SK-N-SH (cell line): ENCODE measurements around the gene COL26A1. TPM values are rescaled to one million over a fixed set of nuclear protein-coding genes. Genes with fewer than 3 reads are reported as not detected.

Experiments used
- CTCF ChIA-PET: fragments of 300-600, 350-600 bp; formaldehyde crosslinking; extraction: SDS; loops from one replicate; lab custom pipeline; 2021; lab: Yijun Ruan, JAX
- POLR2A ChIA-PET: fragments of 350-600 bp; sonication (Branson Sonifier 250); formaldehyde crosslinking; extraction: SDS; loops from one replicate; lab custom pipeline; 2020; ENCODE audit warnings: antibody characterized with exemption, inconsistent platforms; lab: Yijun Ruan, JAX
- DNase-seq: peaks from one replicate; pipeline ENCODE4 v3.0.0; 2012
- H2AFZ ChIP-seq: fragments of 200-600 bp; sonication (generic); 2 replicates; pipeline ENCODE4 v1.8.1; 2016; ENCODE audit warnings: antibody characterized with exemption, mild to moderate bottlenecking, low read depth
- H3F3A ChIP-seq: fragments of 200-600 bp; sonication (generic); replicated peaks from 2 replicates; pipeline ENCODE3; 2016; ENCODE audit warnings: antibody characterized with exemption, mild to moderate bottlenecking; ENCODE audit not compliant: insufficient read depth
- H3K27ac ChIP-seq, 2 experiments: fragments of 200-500 bp in 1 of 2; fragments of 200-600 bp in 1 of 2; sonication (Bioruptor generic) in 1 of 2; sonication (generic), shearing (Covaris generic) in 1 of 2; 2 replicates each; pipeline versions ENCODE4 v1.5.1 to v1.6.1; 2014 to 2016; ENCODE audit warnings: low read depth in 2 of 2, inconsistent platforms in 1 of 2, low read length in 1 of 2, mild to moderate bottlenecking in 1 of 2, mixed read lengths in 1 of 2
- H3K27me3 ChIP-seq: fragments of 200-600 bp; sonication (generic), shearing (Covaris generic); 2 replicates; pipeline ENCODE4 v1.6.1; 2016; ENCODE audit warnings: mixed run types; ENCODE audit not compliant: insufficient read depth
- H3K36me3 ChIP-seq, 2 experiments: fragments of 200-500 bp in 1 of 2; fragments of 200-600 bp in 1 of 2; sonication (Bioruptor generic) in 1 of 2; sonication (generic) in 1 of 2; replicated peaks in 1 of 2; 2 replicates each; pipeline versions ENCODE3 to v1.5.1; 2014 to 2016; ENCODE audit warnings: low read length in 1 of 2, mild to moderate bottlenecking in 1 of 2; ENCODE audit not compliant: insufficient read depth in 2 of 2, control insufficient read depth in 1 of 2
- H3K4me1 ChIP-seq, 2 experiments: fragments of 200-500 bp in 1 of 2; fragments of 200-600 bp in 1 of 2; sonication (Bioruptor generic) in 1 of 2; sonication (generic), shearing (Covaris generic) in 1 of 2; 2 replicates each; pipeline versions ENCODE4 v1.5.1 to v1.6.1; 2014 to 2016; ENCODE audit warnings: low read depth in 1 of 2, low read length in 1 of 2, mixed run types in 1 of 2; ENCODE audit not compliant: insufficient read depth in 2 of 2, control insufficient read depth in 1 of 2
- H3K4me2 ChIP-seq: fragments of 200-600 bp; sonication (generic), shearing (Covaris generic); 2 replicates; pipeline ENCODE4 v1.6.1; 2017; ENCODE audit warnings: mixed run types
- H3K4me3 ChIP-seq, 2 experiments: fragments of 200-500 bp in 1 of 2; fragments of 200-600 bp in 1 of 2; sonication (Bioruptor generic) in 1 of 2; sonication (generic), shearing (Covaris generic) in 1 of 2; 2 replicates each; pipeline versions ENCODE4 v1.5.1 to v1.8.1; 2014 to 2016; ENCODE audit warnings: low read depth in 2 of 2, inconsistent platforms in 1 of 2, low read length in 1 of 2, mild to moderate bottlenecking in 1 of 2, mixed read lengths in 1 of 2, moderate library complexity in 1 of 2
- H3K79me2 ChIP-seq: fragments of 200-600 bp; sonication (generic); 2 replicates; pipeline ENCODE4 v1.8.1; 2017; ENCODE audit warnings: mild to moderate bottlenecking; ENCODE audit not compliant: insufficient read depth
- H3K9ac ChIP-seq: fragments of 200-600 bp; sonication (generic); 2 replicates; pipeline ENCODE4 v1.6.1; 2017; ENCODE audit warnings: mixed run types
- H3K9me2 ChIP-seq: fragments of 200-600 bp; sonication (generic); 2 replicates; pipeline ENCODE4 v1.6.1; 2017; ENCODE audit warnings: mixed run types
- H3K9me3 ChIP-seq: fragments of 200-600 bp; sonication (generic); 2 replicates; pipeline ENCODE4 v1.6.1; 2017; ENCODE audit warnings: mixed run types, mild to moderate bottlenecking, moderate library complexity
- H4K20me1 ChIP-seq: fragments of 200-600 bp; sonication (generic); 2 replicates; pipeline ENCODE4 v1.6.1; 2017; ENCODE audit warnings: mild to moderate bottlenecking, mixed run types; ENCODE audit not compliant: insufficient read depth
- CHD2 ChIP-seq: fragments of 150-350 bp; IDR thresholded peaks from 2 replicates; pipeline ENCODE4 v1.6.1; 2018; ENCODE audit warnings: low read length; ENCODE audit not compliant: partially characterized antibody
- ELF1 ChIP-seq: IDR thresholded peaks from 2 replicates; pipeline ENCODE4 v1.4.0; 2012
- EP300 ChIP-seq, 2 experiments: IDR thresholded peaks; 2 replicates each; pipeline versions ENCODE4 v1.4.0 to v1.6.1; 2012; ENCODE audit warnings: borderline replicate concordance in 1 of 2, low read depth in 1 of 2, low read length in 1 of 2
- EZH2phosphoT487 ChIP-seq: fragments of 200-600 bp; sonication (generic); IDR thresholded peaks from 2 replicates; pipeline ENCODE4 v1.6.1; 2017; ENCODE audit warnings: low read depth, mixed run types, mild to moderate bottlenecking, antibody characterized with exemption, moderate library complexity, borderline replicate concordance
- FOSL2 ChIP-seq: IDR thresholded peaks from 2 replicates; pipeline ENCODE4 v1.4.0; 2012; ENCODE audit warnings: low read depth, mild to moderate bottlenecking, moderate library complexity, borderline replicate concordance
- FOXJ3 ChIP-seq: sonication (generic); formaldehyde crosslinking; IDR thresholded peaks from 2 replicates; pipeline ENCODE4 v1.5.1; 2020; ENCODE audit warnings: mild to moderate bottlenecking, missing genetic modification reagents
- FOXM1 ChIP-seq: IDR thresholded peaks from 2 replicates; pipeline ENCODE4 v1.4.0; 2012; ENCODE audit warnings: low read depth, mild to moderate bottlenecking
- JUND ChIP-seq: IDR thresholded peaks from 2 replicates; pipeline ENCODE4 v1.4.0; 2012
- MEF2A ChIP-seq: IDR thresholded peaks from 2 replicates; pipeline ENCODE4 v1.4.0; 2012; ENCODE audit warnings: low read depth, borderline replicate concordance
- RCOR1 ChIP-seq: fragments of 150-350 bp; IDR thresholded peaks from 2 replicates; pipeline ENCODE4 v1.6.1; 2017; ENCODE audit warnings: antibody characterized with exemption, low read length
- RFX5 ChIP-seq: IDR thresholded peaks from 2 replicates; pipeline ENCODE4 v1.6.1; 2012; ENCODE audit warnings: mild to moderate bottlenecking, improper control_type of control experiment, low read length
- RXRA ChIP-seq: IDR thresholded peaks from 2 replicates; pipeline ENCODE4 v1.4.0; 2012; ENCODE audit warnings: low read depth, mild to moderate bottlenecking, borderline replicate concordance
- SIN3A ChIP-seq: IDR thresholded peaks from 2 replicates; pipeline ENCODE4 v1.6.1; 2012; ENCODE audit warnings: low read depth, mild to moderate bottlenecking, low read length, moderate library complexity, borderline replicate concordance
- TAF1 ChIP-seq: IDR thresholded peaks from 2 replicates; pipeline ENCODE4 v1.6.1; 2012; ENCODE audit warnings: low read depth, mild to moderate bottlenecking, low read length, moderate library complexity, borderline replicate concordance
- TCF12 ChIP-seq: IDR thresholded peaks from 2 replicates; pipeline ENCODE4 v1.4.0; 2012
- USF2 ChIP-seq: fragments of 150-350 bp; IDR thresholded peaks from 2 replicates; pipeline ENCODE4 v1.6.1; 2017; ENCODE audit warnings: antibody characterized with exemption, low read length, low read depth, borderline replicate concordance
- YY1 ChIP-seq: IDR thresholded peaks from 2 replicates; pipeline ENCODE4 v1.4.0; 2012; ENCODE audit warnings: low read depth, mild to moderate bottlenecking
- ZBTB33 ChIP-seq: IDR thresholded peaks from 2 replicates; pipeline ENCODE4 v1.4.0; 2012; ENCODE audit warnings: low read depth, borderline replicate concordance
- WGBS: methylation state at CpG from one replicate; pipeline ENCODE4 v1.1.6; 2017; ENCODE audit warnings: low lambda C conversion rate; 5-methylcytosine and 5-hydroxymethylcytosine counted together
- polyA plus RNA-seq, 3 experiments: library from polyadenylated mRNA; depleted of rRNA; stranded (reverse); fragments of >200 nt; gene quantifications; 2 replicates each; pipeline ENCODE4 v1.2.3, GENCODE V29; 2012

The COL26A1 gene
- polyA plus RNA-seq, 1 of the 3 experiments (the other 2 are of a cell fraction), result 0.05 TPM

GRCh38 chr7:101435461-101436220 is 73.0 kb downstream of the COL26A1 start:
- TF ChIP-seq TAF1 (no peak), RXRA (no peak), YY1 (no peak), FOXM1 (no peak), ZBTB33 (no peak), SIN3A (no peak), RFX5 (no peak), EP300 (IDR thresholded peaks at IDR 0.05; ENCODE audit: borderline replicate concordance in 1 of 2, low read depth in 1 of 2, low read length in 1 of 2) (no peak), FOSL2 (no peak), USF2 (no peak), MEF2A (no peak), RCOR1 (no peak), EZH2phosphoT487 (no peak), TCF12 (no peak), FOXJ3 (CRISPR knock-in tag) (no peak), ELF1 (no peak), CHD2 (no peak), JUND (no peak)
- TF ChIP-seq, all 33 proteins: peak for 0
- no peaks in the 10 kb centered on the region for H3F3A ChIP-seq
- no peaks in the 10 kb centered on the region for H3K36me3 ChIP-seq
- H4K20me1 ChIP-seq, result no peaks in the 10 kb centered on the region
- H3K9ac ChIP-seq, result no peak overlapping the region
- H3K27ac ChIP-seq, result no peak overlapping the region
- peaks cover 0 to 4% of the 10 kb centered on the region in 2 experiments; a peak in 1 of 4 replicates for H3K4me1 ChIP-seq
- H3K4me2 ChIP-seq, result no peak overlapping the region
- H3K9me3 ChIP-seq, result no peaks in the 10 kb centered on the region
- WGBS, result 28% methylated on average over 13 of the region's 22 CpGs
- no peak overlapping the region for H2AFZ ChIP-seq
- DNase-seq, result peak; percentile 59
- no peaks in the 10 kb centered on the region for H3K9me2 ChIP-seq
- ChIA-PET CTCF (interaction anchor here (0.6 to 6.9 kb wide), 8 partner anchors 12 to 145 kb away, joined by 3 to 81 read pairs (median 3); partner anchors contain the start of gene COL26A1), POLR2A (no interaction called here)
- H3K4me3 ChIP-seq, result no peak overlapping the region
- peaks cover 54% of the 10 kb centered on the region for H3K27me3 ChIP-seq
- H3K79me2 ChIP-seq, result no peaks in the 10 kb centered on the region
